ENCODE data around the gene FLT4.

GRCh38 chr5:180613814-180614188 is 35.6 kb downstream of the FLT4 start:
- no peak for TF ChIP-seq REST (IDR thresholded peaks at IDR 0.05; ENCODE audit: borderline replicate concordance)
- TF ChIP-seq CTCF (IDR thresholded peaks at IDR 0.05; ENCODE audit: poor library complexity, severe bottlenecking) = no peak
- TF ChIP-seq SMC3 (conservative IDR thresholded peaks at IDR 0.05; ENCODE audit: poor library complexity) = no peak
